A673 (cell line): ENCODE results near the gene CINP.

Experiments used
- CTCF ChIP-seq: fragments of 300-800, 200-600 bp; sonication (generic); conservative IDR thresholded peaks from 2 replicates; pipeline ENCODE4 v1.5.1; 2017; ENCODE audit warnings: low read depth, mild to moderate bottlenecking, antibody characterized with exemption, low read length, moderate library complexity, mixed read lengths
- EZH2 ChIP-seq: fragments of 200-600 bp; sonication (generic); IDR thresholded peaks from 2 replicates; pipeline ENCODE4 v1.6.1; 2017; ENCODE audit warnings: borderline replicate concordance, low read depth, mild to moderate bottlenecking, mixed read lengths, antibody characterized with exemption, low read length; ENCODE audit not compliant: poor library complexity, severe bottlenecking

- no peak for TF ChIP-seq EZH2
- TF ChIP-seq CTCF: no peak
These were observed 26.6 kb upstream of the CINP start for GRCh38 chr14:102389246-102389645.
